Spleen (tissue), 7 donors: ENCODE data around the gene ZNHIT2.

Source experiments
- POLR2A ChIP-seq, 3 donors: fragments of 450-650 bp; IDR thresholded peaks; one replicate each; pipeline ENCODE4 v1.5.1; 2017; ENCODE audit warnings: antibody characterized with exemption in 3 of 3, mild to moderate bottlenecking in 1 of 3
- POLR2AphosphoS5 ChIP-seq, 3 donors: sonication (generic); formaldehyde crosslinking; IDR thresholded peaks; one replicate each; pipeline ENCODE4 v1.5.1; 2017; ENCODE audit warnings: antibody characterized with exemption in 3 of 3
- TF ChIP-seq, protein P1 (sequence below), 11 experiments: fragments of 200-600 bp in 7 of 11; fragments of 450-650 bp in 4 of 11; sonication (generic) in 4 of 11; IDR thresholded peaks in 8 of 11; conservative IDR thresholded peaks in 3 of 11; 1 replicate in 7 of 11; 2 replicates in 4 of 11; pipeline versions ENCODE4 v1.4.0 to v1.8.0; 2016 to 2021; ENCODE audit warnings: antibody characterized with exemption in 11 of 11, inconsistent platforms in 4 of 11, mild to moderate bottlenecking in 1 of 11
- donor health status: DM: no; HTN: no; CAD: no; lungs with moderate emphysema.
- donor health status: DM: no; HTN: no; CAD: no.
- donor health status: DM: no; HTN: no; CAD: no.

- TF ChIP-seq, protein P1, sequence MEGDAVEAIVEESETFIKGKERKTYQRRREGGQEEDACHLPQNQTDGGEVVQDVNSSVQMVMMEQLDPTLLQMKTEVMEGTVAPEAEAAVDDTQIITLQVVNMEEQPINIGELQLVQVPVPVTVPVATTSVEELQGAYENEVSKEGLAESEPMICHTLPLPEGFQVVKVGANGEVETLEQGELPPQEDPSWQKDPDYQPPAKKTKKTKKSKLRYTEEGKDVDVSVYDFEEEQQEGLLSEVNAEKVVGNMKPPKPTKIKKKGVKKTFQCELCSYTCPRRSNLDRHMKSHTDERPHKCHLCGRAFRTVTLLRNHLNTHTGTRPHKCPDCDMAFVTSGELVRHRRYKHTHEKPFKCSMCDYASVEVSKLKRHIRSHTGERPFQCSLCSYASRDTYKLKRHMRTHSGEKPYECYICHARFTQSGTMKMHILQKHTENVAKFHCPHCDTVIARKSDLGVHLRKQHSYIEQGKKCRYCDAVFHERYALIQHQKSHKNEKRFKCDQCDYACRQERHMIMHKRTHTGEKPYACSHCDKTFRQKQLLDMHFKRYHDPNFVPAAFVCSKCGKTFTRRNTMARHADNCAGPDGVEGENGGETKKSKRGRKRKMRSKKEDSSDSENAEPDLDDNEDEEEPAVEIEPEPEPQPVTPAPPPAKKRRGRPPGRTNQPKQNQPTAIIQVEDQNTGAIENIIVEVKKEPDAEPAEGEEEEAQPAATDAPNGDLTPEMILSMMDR (IDR thresholded peaks at IDR 0.05 in 8 of 11, conservative IDR thresholded peaks at IDR 0.05 in 3 of 11), result no peak
- TF ChIP-seq POLR2A (IDR thresholded peaks at IDR 0.05) (no peak), POLR2AphosphoS5 (IDR thresholded peaks at IDR 0.05) (no peak)
These were observed 30.3 kb downstream of the ZNHIT2 start for GRCh38 chr11:65087216-65087615.
